A549 (cell line): ENCODE results near the gene KRT84. TPM values are rescaled to one million over a fixed set of nuclear protein-coding genes. Genes with fewer than 3 reads are reported as not detected.

ENCODE experiments used
- ATAC-seq, 2 experiments: fragments of 200-7000 bp in 1 of 2; fragments of >200 bp in 1 of 2; cut with Nextera tagmentation in 1 of 2; cut with Tn5 transposase in 1 of 2; 3 replicates each; pipeline versions ENCODE4 v1.8.0 to v1.9.1; 2018 to 2020; ENCODE audit warnings: mild to moderate bottlenecking in 1 of 2, moderate library complexity in 1 of 2
- CTCF ChIA-PET: fragments of 300-600 bp; sonication (Branson Sonifier 250); formaldehyde crosslinking; extraction: SDS; loops from one replicate; lab custom pipeline; 2021; ENCODE audit warnings: antibody characterized with exemption, inconsistent platforms; lab: Yijun Ruan, JAX
- POLR2A ChIA-PET: fragments of 350-600 bp; formaldehyde crosslinking; extraction: SDS; loops from one replicate; lab custom pipeline; 2021; ENCODE audit warnings: antibody characterized with exemption, inconsistent platforms; lab: Yijun Ruan, JAX
- DNase-seq, 2 experiments: peaks; one replicate each; pipeline versions ENCODE4 v3.0.0 to v3.0.0-alpha.2; 2011 to 2016; ENCODE audit warnings: low read depth in 1 of 2, low spot score in 1 of 2
- FAIRE-seq: peaks from 2 replicates; lab custom pipeline; 2011; peaks lifted over from hg19 to GRCh38; lab: Jason Lieb, UNC
- H3K27ac ChIP-seq, 2 experiments: fragments of >200 bp; sonication (Bioruptor Twin); formaldehyde crosslinking; 3 replicates each; pipeline ENCODE4 v1.5.1; 2016 to 2017
- H3K4me1 ChIP-seq: fragments of >200 bp; sonication (Bioruptor Twin); formaldehyde crosslinking; 3 replicates; pipeline ENCODE4 v1.6.1; 2016
- H3K4me2 ChIP-seq: fragments of >200 bp; sonication (Bioruptor Twin); formaldehyde crosslinking; 3 replicates; pipeline ENCODE4 v1.6.1; 2016
- H3K4me3 ChIP-seq: fragments of >200 bp; sonication (Bioruptor Twin); formaldehyde crosslinking; 3 replicates; pipeline ENCODE4 v1.5.1; 2016
- H3K9me3 ChIP-seq: fragments of >200 bp; sonication (Bioruptor Twin); formaldehyde crosslinking; 3 replicates; pipeline ENCODE4 v1.6.1; 2016
- BHLHE40 ChIP-seq: IDR thresholded peaks from 2 replicates; pipeline ENCODE4 v1.6.1; 2012; ENCODE audit warnings: low read depth, low read length, inconsistent platforms
- CBX8 ChIP-seq: fragments of 200-600 bp; sonication (generic); IDR thresholded peaks from 2 replicates; pipeline ENCODE4 v1.6.1; 2016
- FOSB ChIP-seq: fragments of 250-450 bp; sonication (Bioruptor Pico); IDR thresholded peaks from 2 replicates; pipeline ENCODE4 v1.5.0; 2020; ENCODE audit warnings: mild to moderate bottlenecking, moderate library complexity
- MAFK ChIP-seq: fragments of 450-650 bp; IDR thresholded peaks from 2 replicates; pipeline ENCODE4 v1.6.1; 2014; ENCODE audit not compliant: partially characterized antibody
- NR3C1 ChIP-seq: fragments of >200 bp; sonication (Bioruptor Twin); formaldehyde crosslinking; IDR thresholded peaks from 3 replicates; pipeline ENCODE4 v1.6.1; 2017
- RARB ChIP-seq: fragments of 250-450 bp; sonication (Bioruptor Pico); IDR thresholded peaks from 2 replicates; pipeline ENCODE4 v1.8.0; 2021; ENCODE audit warnings: mild to moderate bottlenecking, moderate library complexity
- SMC3 ChIP-seq: fragments of >200 bp; sonication (Bioruptor Twin); formaldehyde crosslinking; IDR thresholded peaks from 3 replicates; pipeline ENCODE4 v1.6.1; 2018; ENCODE audit warnings: inconsistent platforms
- WGBS: methylation state at CpG from one replicate; pipeline ENCODE4 v1.1.6; 2017; ENCODE audit errors: missing lambda C conversion rate; 5-methylcytosine and 5-hydroxymethylcytosine counted together
- polyA plus RNA-seq, 4 experiments: library from polyadenylated mRNA; depleted of rRNA in 3 of 4; stranded (reverse); fragments of >200 nt; fragmentation: RNase III in 1 of 4; extraction: RNeasy Plus Mini Kit Qiagen cat#74134 plus additional on column Dnase treatment in 1 of 4; gene quantifications; 2 replicates in 3 of 4; 3 replicates in 1 of 4; pipeline ENCODE4 v1.2.3, GENCODE V29; 2011 to 2017
- TF ChIP-seq, protein P1 (sequence below): fragments of >200 bp; sonication (Bioruptor Twin); formaldehyde crosslinking; IDR thresholded peaks from 3 replicates; pipeline ENCODE4 v1.5.1; 2016
- TF ChIP-seq, protein P2 (sequence below): IDR thresholded peaks from 2 replicates; pipeline ENCODE4 v1.6.1; 2012
- TF ChIP-seq, protein P3 (sequence below): fragments of >200 bp; sonication (Bioruptor Twin); formaldehyde crosslinking; IDR thresholded peaks from 3 replicates; pipeline ENCODE4 v1.6.1; 2016

KRT84 gene
- polyA plus RNA-seq, 2 of the 4 experiments (the other 2 are of a cell fraction): not detected

DNA sequence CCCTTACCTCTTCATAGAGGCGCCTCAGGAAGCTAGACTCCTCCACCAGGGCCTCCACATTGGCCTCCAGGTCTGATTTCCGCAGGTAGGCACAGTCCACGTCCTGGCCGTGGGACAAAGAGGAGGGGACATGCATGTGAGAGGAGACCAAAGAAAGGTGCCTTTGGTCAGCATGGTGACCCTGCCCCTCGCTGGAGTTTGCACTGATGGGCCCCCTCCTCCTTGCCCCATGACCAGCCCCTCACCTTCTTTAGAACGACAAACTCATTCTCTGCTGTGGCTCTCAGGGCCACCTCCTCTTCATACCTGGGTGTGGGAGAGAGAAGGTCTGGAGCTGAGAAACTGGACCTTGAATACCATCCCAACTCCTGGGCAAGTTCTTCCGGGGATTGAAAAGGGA, 21.4 kb downstream of the KRT84 start:
- H3K27ac ChIP-seq: peak overlapping the region in 1 of 2 experiments; percentile 56; a peak in 2 of 6 replicates
- no peak for FAIRE-seq
- no peak overlapping the region for H3K4me2 ChIP-seq
- ATAC-seq: no peak
- peaks cover 6% of the 10 kb centered on the region; the same call in 1 of the 3 replicates for H3K4me1 ChIP-seq
- no peak for DNase-seq
- TF ChIP-seq NR3C1 (no peak), RARB (no peak), CBX8 (no peak)
- TF ChIP-seq, protein P1, sequence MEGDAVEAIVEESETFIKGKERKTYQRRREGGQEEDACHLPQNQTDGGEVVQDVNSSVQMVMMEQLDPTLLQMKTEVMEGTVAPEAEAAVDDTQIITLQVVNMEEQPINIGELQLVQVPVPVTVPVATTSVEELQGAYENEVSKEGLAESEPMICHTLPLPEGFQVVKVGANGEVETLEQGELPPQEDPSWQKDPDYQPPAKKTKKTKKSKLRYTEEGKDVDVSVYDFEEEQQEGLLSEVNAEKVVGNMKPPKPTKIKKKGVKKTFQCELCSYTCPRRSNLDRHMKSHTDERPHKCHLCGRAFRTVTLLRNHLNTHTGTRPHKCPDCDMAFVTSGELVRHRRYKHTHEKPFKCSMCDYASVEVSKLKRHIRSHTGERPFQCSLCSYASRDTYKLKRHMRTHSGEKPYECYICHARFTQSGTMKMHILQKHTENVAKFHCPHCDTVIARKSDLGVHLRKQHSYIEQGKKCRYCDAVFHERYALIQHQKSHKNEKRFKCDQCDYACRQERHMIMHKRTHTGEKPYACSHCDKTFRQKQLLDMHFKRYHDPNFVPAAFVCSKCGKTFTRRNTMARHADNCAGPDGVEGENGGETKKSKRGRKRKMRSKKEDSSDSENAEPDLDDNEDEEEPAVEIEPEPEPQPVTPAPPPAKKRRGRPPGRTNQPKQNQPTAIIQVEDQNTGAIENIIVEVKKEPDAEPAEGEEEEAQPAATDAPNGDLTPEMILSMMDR: no peak
- TF ChIP-seq, protein P2, sequence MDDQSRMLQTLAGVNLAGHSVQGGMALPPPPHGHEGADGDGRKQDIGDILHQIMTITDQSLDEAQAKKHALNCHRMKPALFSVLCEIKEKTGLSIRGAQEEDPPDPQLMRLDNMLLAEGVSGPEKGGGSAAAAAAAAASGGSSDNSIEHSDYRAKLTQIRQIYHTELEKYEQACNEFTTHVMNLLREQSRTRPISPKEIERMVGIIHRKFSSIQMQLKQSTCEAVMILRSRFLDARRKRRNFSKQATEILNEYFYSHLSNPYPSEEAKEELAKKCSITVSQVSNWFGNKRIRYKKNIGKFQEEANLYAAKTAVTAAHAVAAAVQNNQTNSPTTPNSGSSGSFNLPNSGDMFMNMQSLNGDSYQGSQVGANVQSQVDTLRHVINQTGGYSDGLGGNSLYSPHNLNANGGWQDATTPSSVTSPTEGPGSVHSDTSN: no peak
- ChIA-PET CTCF (interaction anchor here (0.9 to 46.1 kb wide), 8 partner anchors 8 to 510 kb away, joined by 3 to 1221 read pairs (median 7); no protein-coding TSS in a partner anchor), POLR2A (interaction anchor here (0.6 kb wide), 1 partner anchor 217 kb away, joined by 11 read pairs; no protein-coding TSS in a partner anchor)
- 75% methylated on average over 7 of the region's 7 CpGs for WGBS
- H3K4me3 ChIP-seq: no peak overlapping the region
- no peaks in the 10 kb centered on the region for H3K9me3 ChIP-seq

GRCh38 chr12:52363111-52363679, 22.3 kb downstream of the KRT84 start:
- ChIA-PET CTCF (interaction anchor here (1.0 to 46.1 kb wide), 6 partner anchors 9 to 510 kb away, joined by 3 to 1221 read pairs (median 7); no protein-coding TSS in a partner anchor), POLR2A (interaction anchor here (0.6 kb wide), 1 partner anchor 216 kb away, joined by 11 read pairs; no protein-coding TSS in a partner anchor)
- H3K9me3 ChIP-seq: no peaks in the 10 kb centered on the region
- H3K27ac ChIP-seq: 0 out of 6 replicates have a peak overlapping the region, but pooled peaks of 1 of the 2 experiments have one; percentile 12
- no peak overlapping the region for H3K4me3 ChIP-seq
- no peak for FAIRE-seq
- 88% methylated on average over 12 of the region's 12 CpGs for WGBS
- H3K4me2 ChIP-seq: no peak overlapping the region
- ATAC-seq: no peak
- DNase-seq: no peak
- TF ChIP-seq BHLHE40 (no peak), MAFK (no peak)
- TF ChIP-seq, protein P3, sequence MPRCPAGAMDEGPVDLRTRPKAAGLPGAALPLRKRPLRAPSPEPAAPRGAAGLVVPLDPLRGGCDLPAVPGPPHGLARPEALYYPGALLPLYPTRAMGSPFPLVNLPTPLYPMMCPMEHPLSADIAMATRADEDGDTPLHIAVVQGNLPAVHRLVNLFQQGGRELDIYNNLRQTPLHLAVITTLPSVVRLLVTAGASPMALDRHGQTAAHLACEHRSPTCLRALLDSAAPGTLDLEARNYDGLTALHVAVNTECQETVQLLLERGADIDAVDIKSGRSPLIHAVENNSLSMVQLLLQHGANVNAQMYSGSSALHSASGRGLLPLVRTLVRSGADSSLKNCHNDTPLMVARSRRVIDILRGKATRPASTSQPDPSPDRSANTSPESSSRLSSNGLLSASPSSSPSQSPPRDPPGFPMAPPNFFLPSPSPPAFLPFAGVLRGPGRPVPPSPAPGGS: no peak
- 0 out of 3 replicates have a peak, but pooled peaks cover 3% of the 10 kb centered on the region for H3K4me1 ChIP-seq

GRCh38 chr12:52362118-52362726, 23.2 kb downstream of the KRT84 start:
- no peak for TF ChIP-seq SMC3
- no peak for TF ChIP-seq FOSB (CRISPR knock-in tag)
- TF ChIP-seq, protein P1: peak; percentile 19; the same call in 2 of the 3 replicates
- H3K4me2 ChIP-seq: no peak overlapping the region
- 0 out of 6 replicates have a peak overlapping the region, but pooled peaks of 1 of the 2 experiments have one; percentile 12 for H3K27ac ChIP-seq
- ChIA-PET CTCF (interaction anchor here (0.7 to 46.1 kb wide), 13 partner anchors 9 to 618 kb away, joined by 3 to 1221 read pairs (median 4); no protein-coding TSS in a partner anchor), POLR2A (no interaction called here)
- DNase-seq (peak; percentile 36 to 40), ATAC-seq (peak in 1 of 2 experiments; percentile 63; a peak in 3 of 6 replicates), FAIRE-seq (no peak)
- no peak overlapping the region for H3K4me3 ChIP-seq
- H3K9me3 ChIP-seq: no peaks in the 10 kb centered on the region
- H3K4me1 ChIP-seq: 0 out of 3 replicates have a peak, but pooled peaks cover 3% of the 10 kb centered on the region
- WGBS: 80% methylated on average over 11 of the region's 11 CpGs
